Body of pancreas (tissue), 4 donors: Measurements from ENCODE around the gene TSPYL1. TPM values are rescaled to one million over a fixed set of nuclear protein-coding genes. Genes with fewer than 3 reads are reported as not detected.

ENCODE experiments used
- ATAC-seq: fragments of 150-250 bp; one replicate; pipeline ENCODE4 v1.9.1; 2016
- DNase-seq, 4 donors: peaks; one replicate each; pipeline ENCODE4 v3.0.0-alpha.2; 2019
- H3K27ac ChIP-seq, 4 donors: fragments of 200-600 bp; sonication (generic); 1 replicate in 3 of 4; 2 replicates in 1 of 4; pipeline versions ENCODE4 v1.5.1 to v1.6.1; 2016 to 2019; ENCODE audit warnings: mild to moderate bottlenecking in 1 of 4, mixed read lengths in 1 of 4, moderate library complexity in 1 of 4
- H3K27me3 ChIP-seq, 2 donors: fragments of 200-600 bp; sonication (generic); one replicate each; pipeline ENCODE4 v1.6.0; 2016; ENCODE audit warnings: mild to moderate bottlenecking in 1 of 2
- H3K36me3 ChIP-seq, 2 donors: fragments of 200-600 bp; sonication (generic); replicated peaks in 1 of 2; 2 replicates each; pipeline ENCODE4 v1.5.1; 2016; ENCODE audit warnings: low read depth in 2 of 2; ENCODE audit not compliant: insufficient read depth in 1 of 2
- H3K4me1 ChIP-seq: fragments of 200-600 bp; sonication (generic); one replicate; pipeline ENCODE4 v1.6.0; 2016
- H3K4me3 ChIP-seq, 2 donors: fragments of 200-600 bp; sonication (generic); 1 replicate in 1 of 2; 2 replicates in 1 of 2; pipeline ENCODE4 v1.5.1; 2016 to 2019
- H3K9me3 ChIP-seq, 3 donors: fragments of 200-600 bp; sonication (generic); 1 replicate in 2 of 3; 2 replicates in 1 of 3; pipeline ENCODE4 v1.5.1; 2016
- POLR2A ChIP-seq, 3 donors: fragments of 450-650 bp; IDR thresholded peaks; one replicate each; pipeline ENCODE4 v1.6.1; 2016; ENCODE audit warnings: antibody characterized with exemption in 3 of 3, mild to moderate bottlenecking in 2 of 3
- WGBS, 2 donors: methylation state at CpG; one replicate each; pipeline ENCODE4 v1.1.5; 2017; 5-methylcytosine and 5-hydroxymethylcytosine counted together
- intact Hi-C: fragments of 100-400 bp; cut with DNase I; formaldehyde crosslinking; loops from one replicate; pipeline ENCODE4 v1.15.1; 2023
- total RNA-seq, 2 donors: library from RNA; depleted of rRNA; stranded (reverse); fragments of >200 nt; gene quantifications; one replicate each; pipeline ENCODE4 v1.1.0, GENCODE V29; 2016
- TF ChIP-seq, protein P1 (sequence below), 7 experiments: fragments of 450-650 bp in 4 of 7; fragments of 200-600 bp in 3 of 7; sonication (generic) in 3 of 7; IDR thresholded peaks; one replicate each; pipeline ENCODE4 v1.5.1; 2016 to 2019; ENCODE audit warnings: antibody characterized with exemption in 7 of 7

Gene TSPYL1
- total RNA-seq, 2 donors from 2014 or later: 44.1 to 45.2 TPM

DNA sequence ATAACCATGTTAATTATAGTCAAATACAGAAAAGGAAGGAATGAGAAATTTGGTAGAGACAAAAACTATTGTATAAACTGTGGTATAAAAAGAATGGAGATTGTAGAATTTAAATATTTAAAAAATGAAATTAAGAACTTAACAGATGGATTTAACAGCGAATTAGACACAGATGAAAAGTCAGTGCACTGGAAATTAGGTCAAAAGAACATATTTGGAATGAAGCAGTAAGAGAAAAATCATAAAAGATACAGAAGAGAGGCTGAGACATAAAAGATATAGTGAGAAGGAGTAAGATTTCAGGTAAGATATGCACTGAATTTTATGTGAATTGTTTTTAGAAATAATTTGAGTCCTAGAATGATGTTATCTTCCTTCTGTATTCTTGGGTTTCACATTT is 39.9 kb downstream of the TSPYL1 start:
- ATAC-seq: no peak
- H3K27ac ChIP-seq: no peak overlapping the region
- H3K9me3 ChIP-seq: no peaks in the 10 kb centered on the region
- H3K27me3 ChIP-seq: no peaks in the 10 kb centered on the region
- 97 to 100% methylated on average over 1 of the region's 1 CpG for WGBS, 2 donors
- intact Hi-C loops: no loop called here
- TF ChIP-seq POLR2A (IDR thresholded peaks at IDR 0.05): no peak
- TF ChIP-seq, protein P1, sequence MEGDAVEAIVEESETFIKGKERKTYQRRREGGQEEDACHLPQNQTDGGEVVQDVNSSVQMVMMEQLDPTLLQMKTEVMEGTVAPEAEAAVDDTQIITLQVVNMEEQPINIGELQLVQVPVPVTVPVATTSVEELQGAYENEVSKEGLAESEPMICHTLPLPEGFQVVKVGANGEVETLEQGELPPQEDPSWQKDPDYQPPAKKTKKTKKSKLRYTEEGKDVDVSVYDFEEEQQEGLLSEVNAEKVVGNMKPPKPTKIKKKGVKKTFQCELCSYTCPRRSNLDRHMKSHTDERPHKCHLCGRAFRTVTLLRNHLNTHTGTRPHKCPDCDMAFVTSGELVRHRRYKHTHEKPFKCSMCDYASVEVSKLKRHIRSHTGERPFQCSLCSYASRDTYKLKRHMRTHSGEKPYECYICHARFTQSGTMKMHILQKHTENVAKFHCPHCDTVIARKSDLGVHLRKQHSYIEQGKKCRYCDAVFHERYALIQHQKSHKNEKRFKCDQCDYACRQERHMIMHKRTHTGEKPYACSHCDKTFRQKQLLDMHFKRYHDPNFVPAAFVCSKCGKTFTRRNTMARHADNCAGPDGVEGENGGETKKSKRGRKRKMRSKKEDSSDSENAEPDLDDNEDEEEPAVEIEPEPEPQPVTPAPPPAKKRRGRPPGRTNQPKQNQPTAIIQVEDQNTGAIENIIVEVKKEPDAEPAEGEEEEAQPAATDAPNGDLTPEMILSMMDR (IDR thresholded peaks at IDR 0.05): no peak
- DNase-seq: no peak
- H3K36me3 ChIP-seq: no peaks in the 10 kb centered on the region
- H3K4me1 ChIP-seq: peaks cover 8% of the 10 kb centered on the region
- no peak overlapping the region for H3K4me3 ChIP-seq

DNA sequence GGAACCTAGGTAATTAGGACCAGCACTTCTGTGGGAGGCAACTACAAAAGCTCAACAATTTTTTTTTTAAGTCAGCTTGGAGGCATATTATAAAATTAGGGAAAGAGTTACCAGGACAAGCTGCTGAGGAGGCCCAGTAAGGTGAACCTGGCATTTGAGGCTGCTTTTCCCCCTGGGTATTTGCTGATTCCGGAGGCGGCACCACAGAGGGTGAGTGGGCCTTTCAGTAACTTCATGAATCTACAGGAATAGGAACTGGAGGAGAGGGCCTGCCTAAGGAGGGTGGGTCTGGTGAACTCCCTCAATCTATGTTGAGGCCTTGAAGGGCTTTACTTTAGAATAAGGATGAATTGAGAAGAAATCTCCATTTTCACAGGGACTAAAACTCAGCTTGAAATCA is 40.5 kb downstream of the TSPYL1 start:
- H3K27ac ChIP-seq: no peak overlapping the region
- ATAC-seq (no peak), DNase-seq (no peak)
- peaks cover 2% of the 10 kb centered on the region for H3K4me1 ChIP-seq
- WGBS, 2 donors: 100% methylated on average over 2 of the region's 2 CpGs
- no peaks in the 10 kb centered on the region for H3K9me3 ChIP-seq
- intact Hi-C loops: no loop called here
- no peaks in the 10 kb centered on the region for H3K36me3 ChIP-seq
- no peak for TF ChIP-seq POLR2A (IDR thresholded peaks at IDR 0.05)
- TF ChIP-seq, protein P1 (IDR thresholded peaks at IDR 0.05): no peak
- H3K27me3 ChIP-seq: no peaks in the 10 kb centered on the region
- H3K4me3 ChIP-seq: peak overlapping the region in 1 of 2 donors; percentile 2

DNA sequence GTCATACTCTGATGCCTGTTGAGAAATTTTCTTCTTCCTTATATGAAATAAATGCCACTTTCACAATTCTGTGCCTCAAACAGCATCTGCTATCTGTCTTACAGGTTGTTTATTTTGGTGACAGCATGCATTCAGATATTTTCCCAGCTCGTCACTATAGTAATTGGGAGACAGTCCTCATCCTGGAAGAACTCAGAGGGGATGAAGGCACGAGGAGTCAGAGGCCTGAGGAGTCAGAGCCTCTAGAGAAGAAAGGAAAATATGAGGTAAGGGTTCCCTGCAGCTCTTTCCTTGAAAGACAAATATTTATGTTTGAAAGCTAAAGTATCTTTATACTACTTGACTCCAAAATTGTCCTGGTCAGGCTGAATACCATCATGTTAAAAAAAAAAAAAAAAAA is 41.6 kb downstream of the TSPYL1 start:
- intact Hi-C loops: no loop called here
- no peak for ATAC-seq
- DNase-seq: no peak
- 81 to 89% methylated on average over 2 of the region's 2 CpGs for WGBS, 2 donors
- Histone ChIP-seq H3K4me1 (no peaks in the 10 kb centered on the region), H3K27me3 (no peaks in the 10 kb centered on the region), H3K27ac (no peak overlapping the region), H3K9me3 (no peaks in the 10 kb centered on the region), H3K36me3 (no peaks in the 10 kb centered on the region), H3K4me3 (no peak overlapping the region)
- TF ChIP-seq POLR2A (IDR thresholded peaks at IDR 0.05): no peak
- TF ChIP-seq, protein P1 (IDR thresholded peaks at IDR 0.05): no peak

DNA sequence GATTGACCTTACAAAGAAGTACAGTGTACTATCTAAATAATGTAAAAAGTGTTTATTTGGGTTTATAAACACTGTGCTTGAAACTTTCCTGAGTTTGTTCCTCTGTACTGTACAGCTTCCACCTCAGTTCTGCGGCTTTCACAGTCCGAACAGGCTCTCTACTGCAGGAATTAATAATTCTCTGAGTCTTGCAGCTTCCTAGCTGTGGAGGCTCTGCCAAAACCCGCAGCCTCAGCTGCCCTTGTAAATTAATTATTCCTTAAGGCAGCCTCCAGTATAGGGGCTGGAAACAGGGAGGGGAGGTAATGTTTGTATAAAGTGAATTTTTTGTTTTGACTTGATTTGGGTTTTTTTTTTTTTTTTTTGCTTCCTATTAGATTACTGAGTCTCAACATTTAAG is 45.0 kb downstream of the TSPYL1 start:
- no peak for DNase-seq
- peak; percentile 40 for ATAC-seq
- 52 to 57% methylated on average over 3 of the region's 3 CpGs for WGBS, 2 donors

DNA sequence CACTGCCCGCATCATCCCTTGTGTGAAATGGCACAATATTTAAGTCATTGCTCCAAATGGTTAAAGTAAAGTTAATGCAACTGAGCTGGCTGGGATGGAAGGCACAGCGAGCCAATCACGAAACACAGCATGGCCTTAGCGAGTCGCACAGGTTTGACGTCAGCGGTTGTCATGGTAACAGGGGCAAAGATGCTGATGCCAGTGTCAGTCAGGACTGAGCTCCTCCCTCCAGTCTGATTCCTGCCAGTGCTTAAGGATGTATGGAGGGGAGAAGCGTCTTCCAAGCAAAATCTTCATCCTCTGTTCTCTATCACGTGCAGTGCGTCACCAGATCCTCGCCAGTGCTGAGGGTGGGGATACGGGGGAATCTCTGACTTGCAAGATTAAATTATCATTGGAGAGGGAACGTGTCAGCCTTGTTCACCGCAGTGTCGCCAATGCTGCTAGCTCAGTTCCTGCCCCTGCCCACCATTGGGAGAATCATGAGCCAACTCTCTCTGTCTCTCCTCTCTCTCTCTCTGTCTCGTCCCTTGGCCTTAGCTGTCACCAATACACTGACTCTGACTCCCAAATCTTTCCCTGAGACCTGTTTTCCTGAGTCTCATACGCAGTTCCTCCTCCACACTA is 50.3 kb downstream of the TSPYL1 start:
- H3K4me1 ChIP-seq: no peaks in the 10 kb centered on the region
- no peaks in the 10 kb centered on the region for H3K36me3 ChIP-seq
- no peaks in the 10 kb centered on the region for H3K27me3 ChIP-seq
- no peak for TF ChIP-seq POLR2A (IDR thresholded peaks at IDR 0.05)
- TF ChIP-seq, protein P1 (IDR thresholded peaks at IDR 0.05): no peak
- intact Hi-C loops: no loop called here
- peak; percentile 62 for ATAC-seq
- WGBS, 2 donors: 87 to 89% methylated on average over 17 of the region's 17 CpGs
- H3K27ac ChIP-seq: no peak overlapping the region
- DNase-seq: peak; percentile 45 to 63 (median 60)
- no peaks in the 10 kb centered on the region for H3K9me3 ChIP-seq
- no peak overlapping the region for H3K4me3 ChIP-seq

More for the DNA sequence above, 45.0 kb downstream of the TSPYL1 start:
- no peaks in the 10 kb centered on the region for H3K27me3 ChIP-seq
- H3K4me1 ChIP-seq: no peaks in the 10 kb centered on the region
- TF ChIP-seq POLR2A (IDR thresholded peaks at IDR 0.05): no peak
- no peak overlapping the region for H3K4me3 ChIP-seq
- no peaks in the 10 kb centered on the region for H3K36me3 ChIP-seq
- no peaks in the 10 kb centered on the region for H3K9me3 ChIP-seq
- intact Hi-C loops: no loop called here
- no peak overlapping the region for H3K27ac ChIP-seq

Other genes with a start within 250 kb of the TSPYL1 start
- gene FRK, start 219.0 kb downstream of the TSPYL1 start, total RNA-seq: 1 to 10 TPM; 7.9 to 9.1 TPM
- 10 to 100 TPM in 1 of 2 donors, 1 to 10 TPM in 1; 5.6 to 10.9 TPM for gene NT5DC1, start 179.1 kb downstream of the TSPYL1 start, total RNA-seq
- 1 to 10 TPM in 1 of 2 donors, under 1 TPM in 1; 0.26 to 4.9 TPM for gene COL10A1, start 153.8 kb downstream of the TSPYL1 start, total RNA-seq
- 10 to 100 TPM in 1 of 2 donors, 1 to 10 TPM in 1; 8.6 to 12.7 TPM for gene TSPYL4, start 25.9 kb downstream of the TSPYL1 start, total RNA-seq
- gene DSE, start 91.0 kb upstream of the TSPYL1 start, total RNA-seq: 10 to 100 TPM in 1 of 2 donors, 1 to 10 TPM in 1; 8.6 to 14.0 TPM
- gene CALHM6, start 181.4 kb upstream of the TSPYL1 start, total RNA-seq: 1 to 10 TPM; 1.3 to 2.3 TPM
- gene CALHM5, start 231.7 kb upstream of the TSPYL1 start, total RNA-seq: under 1 TPM; 0.33 to 0.52 TPM